Hematopoietic multipotent progenitor cell treated with erythropoietin and hydrocortisone succinate and interleukin-3 and kit ligand, for 4 days (in vitro differentiated cells): Measurements from ENCODE around the gene EIF5A.

ENCODE experiments used
- DNase-seq: peaks from one replicate; pipeline ENCODE4 v3.0.0-alpha.2; 2015

Gene EIF5A

GRCh38 chr17:7357381-7357780 is 50.0 kb downstream of the EIF5A start:
- DNase-seq: no peak

- DNase-seq: no peak
Measured at GRCh38 chr17:7361906-7362305, 54.5 kb downstream of the EIF5A start.
